PC-3 (cell line): Measurements from ENCODE around the gene RNF182.

Experiments
- EZH2 ChIP-seq: fragments of 300-600 bp; sonication (generic); IDR thresholded peaks from one replicate; pipeline ENCODE4 v1.6.1; 2017; ENCODE audit warnings: antibody characterized with exemption, mild to moderate bottlenecking, low read length; ENCODE audit not compliant: unreplicated experiment
- TF ChIP-seq, protein P1 (sequence below): fragments of 300-600 bp; sonication (generic); conservative IDR thresholded peaks from 2 replicates; pipeline ENCODE4 v1.5.1; 2017; ENCODE audit warnings: antibody characterized with exemption, low read depth, mild to moderate bottlenecking, low read length

- TF ChIP-seq, protein P1, sequence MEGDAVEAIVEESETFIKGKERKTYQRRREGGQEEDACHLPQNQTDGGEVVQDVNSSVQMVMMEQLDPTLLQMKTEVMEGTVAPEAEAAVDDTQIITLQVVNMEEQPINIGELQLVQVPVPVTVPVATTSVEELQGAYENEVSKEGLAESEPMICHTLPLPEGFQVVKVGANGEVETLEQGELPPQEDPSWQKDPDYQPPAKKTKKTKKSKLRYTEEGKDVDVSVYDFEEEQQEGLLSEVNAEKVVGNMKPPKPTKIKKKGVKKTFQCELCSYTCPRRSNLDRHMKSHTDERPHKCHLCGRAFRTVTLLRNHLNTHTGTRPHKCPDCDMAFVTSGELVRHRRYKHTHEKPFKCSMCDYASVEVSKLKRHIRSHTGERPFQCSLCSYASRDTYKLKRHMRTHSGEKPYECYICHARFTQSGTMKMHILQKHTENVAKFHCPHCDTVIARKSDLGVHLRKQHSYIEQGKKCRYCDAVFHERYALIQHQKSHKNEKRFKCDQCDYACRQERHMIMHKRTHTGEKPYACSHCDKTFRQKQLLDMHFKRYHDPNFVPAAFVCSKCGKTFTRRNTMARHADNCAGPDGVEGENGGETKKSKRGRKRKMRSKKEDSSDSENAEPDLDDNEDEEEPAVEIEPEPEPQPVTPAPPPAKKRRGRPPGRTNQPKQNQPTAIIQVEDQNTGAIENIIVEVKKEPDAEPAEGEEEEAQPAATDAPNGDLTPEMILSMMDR, result no peak
- no peak for TF ChIP-seq EZH2
Measured at GRCh38 chr6:13985663-13986325, 61.0 kb downstream of the RNF182 start.
